CD14-positive monocyte (primary cell): ENCODE results near the gene CSNK1D. TPM values are rescaled to one million over a fixed set of nuclear protein-coding genes. Genes with fewer than 3 reads are reported as not detected.
A peak's percentile ranks its signal among the peaks of the same experiment; 100 is the strongest.

Experiments used
- DNase-seq, 3 donors: peaks; one replicate each; pipeline ENCODE4 v3.0.0-alpha.2; 2011 to 2022
- H2AFZ ChIP-seq: 2 replicates; pipeline ENCODE4 v1.6.0; 2012; ENCODE audit warnings: mild to moderate bottlenecking, low read depth, low read length, inconsistent platforms; ENCODE audit not compliant: insufficient read depth, poor library complexity, severe bottlenecking
- H3K27ac ChIP-seq, 2 donors: 1 replicate in 1 of 2; 2 replicates in 1 of 2; pipeline ENCODE4 v1.5.1; 2012 to 2013; ENCODE audit warnings: low read length in 2 of 2, control low read depth in 1 of 2, inconsistent platforms in 1 of 2, low read depth in 1 of 2, mild to moderate bottlenecking in 1 of 2
- H3K27me3 ChIP-seq, 2 donors: one replicate each; pipeline versions ENCODE4 v1.6.0 to v1.6.1; 2011 to 2013; ENCODE audit warnings: low read length in 2 of 2; ENCODE audit not compliant: control insufficient read depth in 2 of 2, insufficient read depth in 2 of 2
- H3K36me3 ChIP-seq, 2 donors: replicated peaks in 1 of 2; 1 replicate in 1 of 2; 2 replicates in 1 of 2; pipeline versions ENCODE4 v1.5.1 to v1.6.1; 2012 to 2013; ENCODE audit warnings: low read length in 2 of 2, control low read depth in 1 of 2, inconsistent platforms in 1 of 2, mild to moderate bottlenecking in 1 of 2; ENCODE audit not compliant: insufficient read depth in 2 of 2, control insufficient read depth in 1 of 2
- H3K4me1 ChIP-seq, 2 donors: 1 replicate in 1 of 2; 2 replicates in 1 of 2; pipeline versions ENCODE4 v1.5.1 to v1.6.1; 2012 to 2013; ENCODE audit warnings: low read length in 2 of 2, control low read depth in 1 of 2, inconsistent platforms in 1 of 2, mild to moderate bottlenecking in 1 of 2, moderate library complexity in 1 of 2; ENCODE audit not compliant: insufficient read depth in 2 of 2, control insufficient read depth in 1 of 2
- H3K4me2 ChIP-seq: replicated peaks from 2 replicates; pipeline ENCODE3; 2012; ENCODE audit warnings: low read length, moderate library complexity, mild to moderate bottlenecking; ENCODE audit not compliant: poor library complexity, severe bottlenecking; ENCODE audit errors: extremely low read depth
- H3K4me3 ChIP-seq, 3 experiments: fragments of 200-600 bp in 1 of 3; sonication (generic) in 1 of 3; replicated peaks in 1 of 3; 1 replicate in 2 of 3; 2 replicates in 1 of 3; pipeline ENCODE4 v1.5.1; 2011 to 2013; ENCODE audit warnings: low read length in 3 of 3, mild to moderate bottlenecking in 3 of 3, control low read depth in 2 of 3, low read depth in 2 of 3, inconsistent platforms in 1 of 3, moderate library complexity in 1 of 3
- H3K79me2 ChIP-seq: 2 replicates; pipeline ENCODE4 v1.6.0; 2012; ENCODE audit warnings: mild to moderate bottlenecking, control low read depth, inconsistent platforms, low read length, moderate library complexity; ENCODE audit not compliant: insufficient read depth
- H3K9ac ChIP-seq: 2 replicates; pipeline ENCODE4 v1.6.0; 2017; ENCODE audit warnings: low read length, mild to moderate bottlenecking; ENCODE audit not compliant: insufficient read depth, poor library complexity, severe bottlenecking
- H3K9me3 ChIP-seq, 2 donors: replicated peaks in 1 of 2; 1 replicate in 1 of 2; 2 replicates in 1 of 2; pipeline versions ENCODE4 v1.5.1 to v1.6.1; 2012 to 2013; ENCODE audit warnings: low read length in 2 of 2, control low read depth in 1 of 2; ENCODE audit not compliant: control insufficient read depth in 1 of 2, insufficient read depth in 1 of 2
- H4K20me1 ChIP-seq: 2 replicates; pipeline ENCODE4 v1.6.0; 2012; ENCODE audit warnings: mild to moderate bottlenecking, low read length, control low read depth, moderate library complexity; ENCODE audit not compliant: insufficient read depth
- H3K27ac Mint-ChIP-seq, 7 donors: one replicate each; pipeline ENCODE4 v1.8.0; 2020; ENCODE audit warnings: mild to moderate bottlenecking in 7 of 7, mixed read lengths in 7 of 7, moderate library complexity in 6 of 7, inconsistent platforms in 2 of 7
- H3K27me3 Mint-ChIP-seq, 3 donors: one replicate each; pipeline ENCODE4 v1.8.0; 2021 to 2022; ENCODE audit warnings: low read depth in 3 of 3, mild to moderate bottlenecking in 3 of 3, mixed read lengths in 3 of 3, moderate library complexity in 3 of 3, inconsistent platforms in 1 of 3
- H3K36me3 Mint-ChIP-seq, 2 donors: one replicate each; pipeline ENCODE4 v1.8.0; 2020; ENCODE audit warnings: mixed read lengths in 2 of 2, inconsistent platforms in 1 of 2, mild to moderate bottlenecking in 1 of 2
- H3K4me1 Mint-ChIP-seq: one replicate; pipeline ENCODE4 v1.8.0; 2020; ENCODE audit warnings: mild to moderate bottlenecking, mixed read lengths
- H3K4me3 Mint-ChIP-seq, 2 donors: one replicate each; pipeline ENCODE4 v1.8.0; 2020; ENCODE audit warnings: mild to moderate bottlenecking in 2 of 2, mixed read lengths in 2 of 2, moderate library complexity in 1 of 2
- H3K9me3 Mint-ChIP-seq, 7 donors: one replicate each; pipeline ENCODE4 v1.8.0; 2020 to 2022; ENCODE audit warnings: mixed read lengths in 7 of 7, mild to moderate bottlenecking in 6 of 7, moderate library complexity in 6 of 7, inconsistent platforms in 2 of 7
- CTCF ChIP-seq: fragments of 200-600 bp; IDR thresholded peaks from one replicate; pipeline ENCODE4 v1.8.0; 2022; ENCODE audit warnings: antibody characterized with exemption, mild to moderate bottlenecking
- WGBS: methylation state at CpG from one replicate; pipeline ENCODE4 v1.1.5; 2013; ENCODE audit warnings: missing lambda C conversion rate; ENCODE audit not compliant: insufficient coverage; 5-methylcytosine and 5-hydroxymethylcytosine counted together
- intact Hi-C, 2 donors: fragments of 100-400 bp; cut with micrococcal nuclease; formaldehyde crosslinking; loops; one replicate each; pipeline versions ENCODE4 v1.15.0 to v1.15.1; 2023
- polyA plus RNA-seq, 3 donors: library from polyadenylated mRNA; depleted of rRNA in 1 of 3; unstranded in 2 of 3; stranded (reverse) in 1 of 3; fragments of 300-500 nt in 2 of 3; fragments of >200 nt in 1 of 3; fragmentation: Illumina TruSeq in 2 of 3; gene quantifications; 1 replicate in 2 of 3; 2 replicates in 1 of 3; pipeline ENCODE4 v1.2.3, GENCODE V29; 2012 to 2021

CSNK1D gene
- polyA plus RNA-seq, 3 donors: 47.0 to 299 (median 60.9) TPM

- intact Hi-C loops: no loop called here
- H3K9ac ChIP-seq: no peak overlapping the region
- H4K20me1 ChIP-seq: peaks cover 100% of the 10 kb centered on the region
- peak in 1 of 3 donors; percentile 51 for DNase-seq
- Mint-ChIP-seq H3K27me3 (peaks cover 0 to 6% (median 0%) of the 10 kb centered on the region in 3 donors), H3K36me3 (peaks cover 80 to 91% of the 10 kb centered on the region in 2 donors), H3K4me3 (no peak overlapping the region), H3K9me3 (peaks cover 0 to 3% (median 0%) of the 10 kb centered on the region in 7 donors), H3K27ac (peak overlapping the region in 6 of 7 donors; percentile 43 to 84 (median 75)), H3K4me1 (peaks cover 42% of the 10 kb centered on the region)
- peaks cover 92% of the 10 kb centered on the region for H3K79me2 ChIP-seq
- H3K36me3 ChIP-seq: peaks cover 91 to 94% of the 10 kb centered on the region in 2 donors
- no peaks in the 10 kb centered on the region for H3K9me3 ChIP-seq
- 65% methylated on average over 20 of the region's 27 CpGs for WGBS
- no peak overlapping the region for H3K4me2 ChIP-seq
- H3K4me1 ChIP-seq: peaks cover 20 to 32% of the 10 kb centered on the region in 2 donors
- no peak for TF ChIP-seq CTCF
- H3K4me3 ChIP-seq: no peak overlapping the region
- H3K27me3 ChIP-seq: no peaks in the 10 kb centered on the region
- peak overlapping the region; percentile 22 to 63 for H3K27ac ChIP-seq
- no peak overlapping the region for H2AFZ ChIP-seq
These were observed 26.9 kb downstream of the CSNK1D start for GRCh38 chr17:82246365-82247181.

- Histone ChIP-seq H4K20me1 (peaks cover 100% of the 10 kb centered on the region), H3K27me3 (no peaks in the 10 kb centered on the region), H3K4me1 (peaks cover 26 to 38% of the 10 kb centered on the region in 2 donors), H3K9ac (no peak overlapping the region), H2AFZ (no peak overlapping the region), H3K27ac (peak overlapping the region in 1 of 2 donors; percentile 63), H3K36me3 (peaks cover 85 to 88% of the 10 kb centered on the region in 2 donors), H3K79me2 (peaks cover 88% of the 10 kb centered on the region), H3K4me3 (no peak overlapping the region), H3K4me2 (no peak overlapping the region), H3K9me3 (no peaks in the 10 kb centered on the region)
- 100% methylated on average over 4 of the region's 5 CpGs for WGBS
- no peak for TF ChIP-seq CTCF
- peak overlapping the region in 5 of 7 donors; percentile 6 to 84 (median 31) for H3K27ac Mint-ChIP-seq
- intact Hi-C loops: no loop called here
- H3K27me3 Mint-ChIP-seq: peaks cover 0 to 6% (median 0%) of the 10 kb centered on the region in 3 donors
- peaks cover 0 to 3% (median 0%) of the 10 kb centered on the region in 7 donors for H3K9me3 Mint-ChIP-seq
- H3K36me3 Mint-ChIP-seq: peaks cover 74 to 85% of the 10 kb centered on the region in 2 donors
- H3K4me3 Mint-ChIP-seq: no peak overlapping the region
- peaks cover 48% of the 10 kb centered on the region for H3K4me1 Mint-ChIP-seq
- no peak for DNase-seq
These were observed 27.5 kb downstream of the CSNK1D start for GRCh38 chr17:82246040-82246364.
